BJ (cell line): Measurements from ENCODE around the gene PPIB. TPM values are rescaled to one million over a fixed set of nuclear protein-coding genes. Genes with fewer than 3 reads are reported as not detected.
"Not testable (repeated sequence)": the region's sequence is repeated elsewhere in the genome, so short reads cannot be mapped to it uniquely, and the experiment has no call there.

Experiments used
- CTCF ChIA-PET: fragments of 350-600 bp; formaldehyde crosslinking; extraction: SDS; loops from one replicate; lab custom pipeline; 2021; ENCODE audit warnings: antibody characterized with exemption, inconsistent platforms; lab: Yijun Ruan, JAX
- POLR2A ChIA-PET: fragments of 300-600 bp; sonication (Branson Sonifier 250); formaldehyde crosslinking; extraction: SDS; loops from one replicate; lab custom pipeline; 2021; ENCODE audit warnings: antibody characterized with exemption; lab: Charles Lee
- DNase-seq: peaks from one replicate; pipeline ENCODE4 v3.0.0-alpha.2; 2011; ENCODE audit warnings: low read depth
- H3K27me3 ChIP-seq: 2 replicates; pipeline ENCODE4 v1.6.0; 2011; ENCODE audit warnings: low read length; ENCODE audit not compliant: control insufficient read depth, insufficient read depth
- H3K36me3 ChIP-seq: 2 replicates; pipeline ENCODE4 v1.5.1; 2011; ENCODE audit warnings: low read length; ENCODE audit not compliant: control insufficient read depth, insufficient read depth
- H3K4me3 ChIP-seq: 2 replicates; pipeline ENCODE4 v1.5.1; 2011; ENCODE audit warnings: low read depth, mild to moderate bottlenecking, control low read depth, low read length
- CTCF ChIP-seq: IDR thresholded peaks from 2 replicates; pipeline ENCODE4 v1.5.1; 2011; ENCODE audit warnings: low read depth, mild to moderate bottlenecking, control low read depth, inconsistent platforms, low read length, moderate library complexity; ENCODE audit not compliant: insufficient read depth
- polyA plus RNA-seq: library from polyadenylated mRNA; depleted of rRNA; stranded (reverse); fragments of >200 nt; gene quantifications from 2 replicates; pipeline ENCODE4 v1.2.3, GENCODE V29; 2011; rRNA removed
- small RNA-seq: library from RNA; depleted of rRNA; stranded (forward); fragments of <200 nt; gene quantifications from one replicate; pipeline ENCODE3, GENCODE V24; 2012; ENCODE audit warnings: low replicate concordance, low read depth; ENCODE audit not compliant: insufficient read length

PPIB gene
- polyA plus RNA-seq, 1 experiment, result 1,794 TPM

- no peak for DNase-seq
- TF ChIP-seq CTCF, result no peak
- no peaks in the 10 kb centered on the region for H3K27me3 ChIP-seq
- ChIA-PET POLR2A (no interaction called here), CTCF (interaction anchor here (0.8 to 1.5 kb wide), 2 partner anchors 10 to 34 kb away, joined by 3 to 6 read pairs; no protein-coding TSS in a partner anchor)
- peaks cover 1% of the 10 kb centered on the region for H3K36me3 ChIP-seq
- H3K4me3 ChIP-seq, result no peak overlapping the region
These were observed 50.6 kb downstream of the PPIB start for GRCh38 chr15:64112073-64112772.

DNA sequence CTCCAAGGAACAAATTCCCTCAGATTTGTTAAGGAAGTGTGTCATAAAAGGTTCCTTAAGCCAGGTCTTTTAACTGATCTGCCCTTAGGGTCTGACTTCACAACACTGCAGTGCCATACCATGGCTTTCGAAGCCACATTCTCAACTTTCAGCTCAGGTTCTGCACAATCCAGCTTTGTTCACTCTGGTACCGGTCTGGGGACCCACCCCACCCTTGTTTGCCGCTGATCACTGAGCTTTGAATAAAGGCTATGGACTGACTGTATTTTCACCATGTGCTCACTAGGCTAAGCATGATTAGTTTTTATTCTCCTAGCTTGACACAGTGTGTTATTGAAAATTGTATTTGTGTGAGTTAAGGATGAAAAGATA is 51.2 kb downstream of the PPIB start:
- ChIA-PET CTCF (interaction anchor here (0.8 to 1.5 kb wide), 2 partner anchors 9 to 34 kb away, joined by 3 to 6 read pairs; no protein-coding TSS in a partner anchor), POLR2A (no interaction called here)
- TF ChIP-seq CTCF, result no peak
- H3K36me3 ChIP-seq, result peaks cover 1% of the 10 kb centered on the region
- no peak overlapping the region for H3K4me3 ChIP-seq
- H3K27me3 ChIP-seq, result no peaks in the 10 kb centered on the region
- DNase-seq, result no peak

- H3K36me3 ChIP-seq, result peaks cover under 1% of the 10 kb centered on the region
- no peak overlapping the region for H3K4me3 ChIP-seq
- CTCF ChIA-PET, result interaction anchor here (1.2 to 1.5 kb wide), 2 partner anchors 9 to 12 kb away, joined by 3 to 6 read pairs; no protein-coding TSS in a partner anchor
- POLR2A ChIA-PET, result no interaction called here
- DNase-seq, result no peak
- no peak for TF ChIP-seq CTCF
- no peaks in the 10 kb centered on the region for H3K27me3 ChIP-seq
These were observed 51.7 kb downstream of the PPIB start for GRCh38 chr15:64110950-64111678.

GRCh38 chr15:64110108-64110701 is 52.6 kb downstream of the PPIB start:
- CTCF ChIA-PET, result interaction anchor here (1.2 kb wide), 1 partner anchor 13 kb away, joined by 3 read pairs; no protein-coding TSS in a partner anchor
- H3K4me3 ChIP-seq, POLR2A ChIA-PET, H3K36me3 ChIP-seq, DNase-seq, H3K27me3 ChIP-seq: not testable (repeated sequence)

- Histone ChIP-seq H3K36me3 (no peaks in the 10 kb centered on the region), H3K27me3 (no peaks in the 10 kb centered on the region), H3K4me3 (no peak overlapping the region)
- CTCF ChIA-PET, result interaction anchor here (0.6 to 1.0 kb wide), 3 partner anchors 13 to 641 kb away, joined by 3 to 5 read pairs (median 4); no protein-coding TSS in a partner anchor
- POLR2A ChIA-PET, result interaction anchor here (0.6 kb wide), 1 partner anchor 12 kb away, joined by 3 read pairs; no protein-coding TSS in a partner anchor
- no peak for DNase-seq
- TF ChIP-seq CTCF, result no peak
These were observed 55.5 kb downstream of the PPIB start for GRCh38 chr15:64107337-64107736.

Small RNA genes within 50 kb of the gene (small RNA-seq; reads per million reads assigned to genes)
- gene RF00019, result not detected

Other genes with a start within 250 kb of the PPIB start
- gene DAPK2, start 116.5 kb downstream of the PPIB start, polyA plus RNA-seq, result 10.5 and 12.4 TPM in 2 replicates
- gene CIAO2A, start 69.2 kb downstream of the PPIB start, polyA plus RNA-seq, result 24.6 and 41.2 TPM in 2 replicates
- gene SNX1, start 67.0 kb downstream of the PPIB start, polyA plus RNA-seq, result 57.5 and 74.4 TPM in 2 replicates
- gene SNX22, start 11.3 kb downstream of the PPIB start, polyA plus RNA-seq, result 0.04 and 0.07 TPM in 2 replicates
- 8.0 and 14.1 TPM in 2 replicates for gene CSNK1G1, start 193.2 kb upstream of the PPIB start, polyA plus RNA-seq
- gene PCLAF, start 218.4 kb upstream of the PPIB start, polyA plus RNA-seq, result 127 and 143 TPM in 2 replicates
- gene TRIP4, start 224.8 kb upstream of the PPIB start, polyA plus RNA-seq, result 14.3 and 21.0 TPM in 2 replicates